ENCODE results near the gene NT5C1B.
A peak's percentile ranks its signal among the peaks of the same experiment; 100 is the strongest.

DNA sequence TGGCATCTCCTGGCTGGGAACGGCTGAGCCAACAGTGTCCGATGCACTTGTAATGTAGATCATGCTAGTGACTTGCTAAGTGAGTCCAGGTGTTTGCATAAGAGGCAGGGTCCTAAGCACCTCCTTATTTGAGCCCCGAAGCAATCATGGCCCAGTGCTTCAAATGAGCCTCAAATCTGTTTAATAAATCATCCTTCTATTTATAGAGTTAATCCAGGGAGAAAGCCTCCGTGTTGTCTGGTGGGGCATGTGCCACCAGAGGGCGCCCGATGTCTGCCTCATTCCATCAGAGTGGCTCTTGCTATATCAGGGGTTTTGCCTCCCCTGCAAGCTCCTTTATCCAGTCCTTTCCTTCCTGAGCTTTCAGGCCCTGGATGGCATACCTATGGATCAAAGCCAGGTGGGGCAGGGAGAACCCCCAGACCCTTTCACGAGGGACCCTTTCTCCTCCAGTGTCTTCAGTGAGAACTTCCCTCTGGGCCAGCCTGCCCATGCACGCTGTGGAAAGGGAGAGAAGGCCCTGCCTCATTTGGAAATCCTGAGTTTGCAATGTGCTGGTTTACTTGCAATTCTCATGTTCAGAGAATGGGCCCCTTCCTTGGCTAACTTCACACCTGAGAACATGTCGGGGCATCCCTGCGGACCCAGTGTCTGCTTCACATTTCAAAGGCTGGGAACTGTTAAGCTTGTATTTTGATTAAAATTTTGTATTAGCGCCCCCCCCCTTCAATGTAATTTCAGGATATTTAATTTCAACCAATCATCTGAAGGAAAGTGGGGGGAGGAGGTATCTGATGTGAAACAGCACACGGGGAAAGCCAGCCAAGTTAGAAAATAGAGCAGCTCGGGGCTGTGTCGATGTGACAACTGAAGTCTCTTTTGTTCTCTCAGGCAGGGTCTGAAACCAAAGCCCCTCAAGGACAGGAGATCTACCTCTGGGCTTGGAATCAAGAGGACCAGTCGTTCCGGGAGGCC lies 68.6 kb downstream of the NT5C1B start:
- TF ChIP-seq, protein P1, sequence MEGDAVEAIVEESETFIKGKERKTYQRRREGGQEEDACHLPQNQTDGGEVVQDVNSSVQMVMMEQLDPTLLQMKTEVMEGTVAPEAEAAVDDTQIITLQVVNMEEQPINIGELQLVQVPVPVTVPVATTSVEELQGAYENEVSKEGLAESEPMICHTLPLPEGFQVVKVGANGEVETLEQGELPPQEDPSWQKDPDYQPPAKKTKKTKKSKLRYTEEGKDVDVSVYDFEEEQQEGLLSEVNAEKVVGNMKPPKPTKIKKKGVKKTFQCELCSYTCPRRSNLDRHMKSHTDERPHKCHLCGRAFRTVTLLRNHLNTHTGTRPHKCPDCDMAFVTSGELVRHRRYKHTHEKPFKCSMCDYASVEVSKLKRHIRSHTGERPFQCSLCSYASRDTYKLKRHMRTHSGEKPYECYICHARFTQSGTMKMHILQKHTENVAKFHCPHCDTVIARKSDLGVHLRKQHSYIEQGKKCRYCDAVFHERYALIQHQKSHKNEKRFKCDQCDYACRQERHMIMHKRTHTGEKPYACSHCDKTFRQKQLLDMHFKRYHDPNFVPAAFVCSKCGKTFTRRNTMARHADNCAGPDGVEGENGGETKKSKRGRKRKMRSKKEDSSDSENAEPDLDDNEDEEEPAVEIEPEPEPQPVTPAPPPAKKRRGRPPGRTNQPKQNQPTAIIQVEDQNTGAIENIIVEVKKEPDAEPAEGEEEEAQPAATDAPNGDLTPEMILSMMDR (IDR thresholded peaks at IDR 0.05): peak; percentile 75 to 97 (median 92)
- no peak for TF ChIP-seq POLR2A (IDR thresholded peaks at IDR 0.05)
